ENCODE results near the gene ART3. TPM values are rescaled to one million over a fixed set of nuclear protein-coding genes. Genes with fewer than 3 reads are reported as not detected.

ART3 gene
- total RNA-seq, 2 experiments from 2014 or later, result not detected

DNA sequence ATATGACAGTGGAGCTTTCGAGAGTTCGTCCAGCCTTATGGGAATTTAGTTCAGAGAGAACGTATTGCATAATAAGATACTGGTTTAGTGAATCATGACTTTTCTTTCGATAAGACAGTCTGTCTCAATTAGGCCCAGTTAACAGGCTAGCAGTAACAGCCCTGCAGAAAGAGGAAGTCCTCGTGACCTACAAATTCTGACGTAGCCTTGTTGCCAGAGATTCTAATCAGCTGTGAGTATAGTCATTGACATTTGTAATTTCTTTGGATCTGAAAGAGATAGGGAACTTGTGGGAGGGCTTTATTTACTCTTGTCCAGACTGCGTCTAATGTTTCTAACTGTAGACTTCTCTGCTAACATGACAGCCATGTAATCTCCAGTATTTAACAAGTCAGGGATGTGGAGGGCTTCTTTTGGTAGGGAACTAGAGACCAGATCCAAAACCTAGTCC is 15.8 kb downstream of the ART3 start:
- POLR2A ChIA-PET, result no interaction called here

DNA sequence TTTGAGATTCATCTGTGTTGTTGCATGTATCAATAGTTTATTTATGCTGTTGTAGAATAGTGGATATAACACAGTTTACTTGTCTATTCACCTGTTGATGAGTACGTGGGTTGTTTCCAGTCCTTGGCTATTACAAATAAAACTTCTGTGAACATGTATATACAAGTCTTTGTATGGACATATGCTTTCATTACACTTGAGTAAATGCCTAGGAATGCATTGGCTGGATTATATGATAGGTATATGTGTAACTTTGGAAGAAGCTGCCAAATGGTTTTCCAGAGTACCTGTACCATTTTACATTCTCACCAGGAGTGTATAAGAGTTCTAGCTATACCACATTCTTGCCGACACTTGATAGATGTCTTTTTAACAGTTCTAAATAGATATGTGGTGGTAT is 16.5 kb downstream of the ART3 start:
- Histone ChIP-seq H3K36me3 (ENCODE audit: insufficient read depth, low read length) (no peaks in the 10 kb centered on the region), H4K20me1 (ENCODE audit: insufficient read depth, low read length) (no peaks in the 10 kb centered on the region), H3K79me2 (ENCODE audit: insufficient read depth, low read depth, low read length) (no peaks in the 10 kb centered on the region), H3K4me3 (ENCODE audit: low read depth, low read length, poor library complexity, severe bottlenecking) (no peak overlapping the region), H3K9me2 (ENCODE audit: insufficient read depth, low read length) (no peaks in the 10 kb centered on the region), H3K9me3 (ENCODE audit: low read length) (no peaks in the 10 kb centered on the region), H2AFZ (ENCODE audit: low read length) (no peak overlapping the region), H3K27ac (ENCODE audit: low read depth, low read length, poor library complexity, severe bottlenecking) (no peak overlapping the region), H3K4me2 (ENCODE audit: low read length) (no peak overlapping the region), H3K4me1 (ENCODE audit: insufficient read depth, low read length, poor library complexity, severe bottlenecking) (no peaks in the 10 kb centered on the region)
- intact Hi-C loops (cut with micrococcal nuclease; ENCODE audit: unreplicated experiment), result no loop called here
- ChIA-PET POLR2A (no interaction called here), CTCF (ENCODE audit: unreplicated experiment) (no interaction called here)
- TF ChIP-seq EZH2phosphoT487 (IDR thresholded peaks at IDR 0.05; ENCODE audit: borderline replicate concordance, low read depth, low read length) (no peak), CTCF (conservative IDR thresholded peaks at IDR 0.05; ENCODE audit: low read length) (no peak)
- DNase-seq (ENCODE audit: low spot score), result no peak
- BruUV-seq (replicated peaks), result no TSS peak

More for the DNA sequence above, 15.8 kb downstream of the ART3 start:
- H3K4me1 ChIP-seq (ENCODE audit: insufficient read depth, low read length, poor library complexity, severe bottlenecking), result no peaks in the 10 kb centered on the region
- TF ChIP-seq EZH2phosphoT487 (IDR thresholded peaks at IDR 0.05; ENCODE audit: borderline replicate concordance, low read depth, low read length) (no peak), CTCF (conservative IDR thresholded peaks at IDR 0.05; ENCODE audit: low read length) (no peak)
- no peaks in the 10 kb centered on the region for H3K79me2 ChIP-seq (ENCODE audit: insufficient read depth, low read depth, low read length)
- no peak for DNase-seq (ENCODE audit: low spot score)
- intact Hi-C loops (cut with micrococcal nuclease; ENCODE audit: unreplicated experiment), result no loop called here
- no peak overlapping the region for H3K27ac ChIP-seq (ENCODE audit: low read depth, low read length, poor library complexity, severe bottlenecking)
- H3K4me3 ChIP-seq (ENCODE audit: low read depth, low read length, poor library complexity, severe bottlenecking), result no peak overlapping the region
- BruUV-seq (replicated peaks), result no TSS peak
- H2AFZ ChIP-seq (ENCODE audit: low read length), result no peak overlapping the region
- no peaks in the 10 kb centered on the region for H3K9me2 ChIP-seq (ENCODE audit: insufficient read depth, low read length)
- CTCF ChIA-PET (ENCODE audit: unreplicated experiment), result no interaction called here
- H3K4me2 ChIP-seq (ENCODE audit: low read length), result no peak overlapping the region
- no peaks in the 10 kb centered on the region for H4K20me1 ChIP-seq (ENCODE audit: insufficient read depth, low read length)
- no peaks in the 10 kb centered on the region for H3K9me3 ChIP-seq (ENCODE audit: low read length)
- no peaks in the 10 kb centered on the region for H3K36me3 ChIP-seq (ENCODE audit: insufficient read depth, low read length)

DNA sequence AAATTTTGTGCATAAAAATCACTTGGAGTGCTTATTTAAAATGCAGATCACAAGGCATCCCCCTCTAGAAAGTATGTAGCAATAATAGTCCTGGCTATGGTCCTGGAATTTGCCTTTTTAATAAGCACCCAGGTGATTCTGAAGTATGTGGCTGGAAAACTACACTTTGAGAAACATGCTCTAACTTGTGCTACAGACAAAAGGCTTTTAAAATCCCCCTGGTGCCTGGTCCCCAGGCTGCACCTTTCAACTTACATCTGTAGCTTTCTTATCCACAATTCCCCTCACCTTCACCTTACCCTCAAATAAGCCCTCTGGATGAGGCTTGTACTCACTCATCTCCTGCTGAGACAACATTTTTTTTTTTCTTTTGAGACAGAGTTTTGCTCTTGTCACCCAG is 21.1 kb downstream of the ART3 start:
- no peaks in the 10 kb centered on the region for H4K20me1 ChIP-seq (ENCODE audit: insufficient read depth, low read length)
- H3K79me2 ChIP-seq (ENCODE audit: insufficient read depth, low read depth, low read length), result no peaks in the 10 kb centered on the region
- H3K27ac ChIP-seq (ENCODE audit: low read depth, low read length, poor library complexity, severe bottlenecking), result no peak overlapping the region
- ChIA-PET POLR2A (no interaction called here), CTCF (ENCODE audit: unreplicated experiment) (no interaction called here)
- TF ChIP-seq EZH2phosphoT487 (IDR thresholded peaks at IDR 0.05; ENCODE audit: borderline replicate concordance, low read depth, low read length), result no peak
- TF ChIP-seq CTCF (conservative IDR thresholded peaks at IDR 0.05; ENCODE audit: low read length), result no peak
- no peaks in the 10 kb centered on the region for H3K9me3 ChIP-seq (ENCODE audit: low read length)
- no peak overlapping the region for H3K4me3 ChIP-seq (ENCODE audit: low read depth, low read length, poor library complexity, severe bottlenecking)
- H3K9me2 ChIP-seq (ENCODE audit: insufficient read depth, low read length), result no peaks in the 10 kb centered on the region
- H3K36me3 ChIP-seq (ENCODE audit: insufficient read depth, low read length), result no peaks in the 10 kb centered on the region
- no peak overlapping the region for H3K4me2 ChIP-seq (ENCODE audit: low read length)
- no peaks in the 10 kb centered on the region for H3K4me1 ChIP-seq (ENCODE audit: insufficient read depth, low read length, poor library complexity, severe bottlenecking)
- H2AFZ ChIP-seq (ENCODE audit: low read length), result no peak overlapping the region
- intact Hi-C loops (cut with micrococcal nuclease; ENCODE audit: unreplicated experiment), result no loop called here
- DNase-seq (ENCODE audit: low spot score), result no peak
- no TSS peak for BruUV-seq (replicated peaks)

Data from OCI-LY7 (cell line).